Effector memory CD8-positive, alpha-beta T cell (primary cell): Measurements from ENCODE around the gene ZMIZ1.

Experiments used
- ATAC-seq: fragments of 150-1000 bp; cut with Tn5 transposase; replicated peaks from 2 replicates; pipeline ENCODE4 v1.10.0; 2021; ENCODE audit warnings: mild to moderate bottlenecking, moderate library complexity
- DNase-seq, 3 experiments: peaks; one replicate each; pipeline ENCODE4 v3.0.0; 2021
- H3K27ac Mint-ChIP-seq, 2 donors: one replicate each; pipeline ENCODE4 v1.8.0; 2022; ENCODE audit warnings: mild to moderate bottlenecking in 2 of 2, mixed read lengths in 2 of 2, moderate library complexity in 2 of 2
- H3K27me3 Mint-ChIP-seq, 2 donors: one replicate each; pipeline ENCODE4 v1.8.0; 2022; ENCODE audit warnings: mixed read lengths in 2 of 2
- H3K36me3 Mint-ChIP-seq: one replicate; pipeline ENCODE4 v1.8.0; 2022; ENCODE audit warnings: mild to moderate bottlenecking, moderate library complexity, mixed read lengths; ENCODE audit not compliant: insufficient read depth
- H3K4me1 Mint-ChIP-seq, 2 donors: one replicate each; pipeline ENCODE4 v1.8.0; 2022; ENCODE audit warnings: low read depth in 2 of 2, mixed read lengths in 2 of 2
- H3K4me3 Mint-ChIP-seq, 2 donors: one replicate each; pipeline ENCODE4 v1.8.0; 2022; ENCODE audit warnings: mild to moderate bottlenecking in 2 of 2, mixed read lengths in 2 of 2, moderate library complexity in 2 of 2
- H3K9me3 Mint-ChIP-seq, 2 donors: one replicate each; pipeline ENCODE4 v1.8.0; 2022; ENCODE audit warnings: mixed read lengths in 2 of 2

Gene ZMIZ1

DNA sequence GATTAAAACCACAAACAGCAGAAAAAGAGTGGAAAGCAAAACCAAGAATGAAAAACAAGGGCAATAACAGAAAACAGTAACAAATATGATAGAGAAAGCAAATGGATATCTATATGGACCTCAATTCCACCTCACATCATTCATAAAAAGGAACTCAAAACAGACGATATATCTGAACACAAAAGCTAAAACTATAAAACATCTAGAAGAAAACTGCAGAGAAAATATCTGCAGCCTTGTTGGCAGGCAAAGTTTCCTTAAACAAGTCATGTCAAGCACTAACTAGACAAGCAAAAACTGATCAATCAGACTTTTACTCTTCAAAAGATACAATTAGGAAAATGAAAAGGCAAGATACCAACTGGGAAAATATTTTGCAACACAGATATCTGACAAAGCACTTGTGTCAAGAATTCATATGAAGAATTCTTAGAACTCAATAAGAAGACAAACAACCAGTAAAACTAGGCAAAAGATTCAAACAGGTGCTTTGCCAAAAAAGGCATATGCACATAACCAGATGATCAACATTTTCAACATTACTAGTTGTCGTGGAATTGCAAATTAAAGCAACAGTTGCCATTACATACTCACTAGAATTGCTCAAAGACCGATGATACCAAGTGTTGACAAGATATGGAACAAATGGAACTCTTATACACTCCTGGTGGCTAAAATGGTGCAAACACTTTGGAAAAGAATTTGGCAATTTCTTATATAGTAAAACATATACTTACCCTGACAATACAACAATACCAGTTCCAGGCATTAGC lies 25.9 kb upstream of the ZMIZ1 start:
- Mint-ChIP-seq H3K4me3 (no peak overlapping the region), H3K36me3 (no peaks in the 10 kb centered on the region), H3K27ac (no peak overlapping the region), H3K4me1 (peaks cover 9 to 13% of the 10 kb centered on the region in 2 donors), H3K27me3 (peaks cover 0 to 12% of the 10 kb centered on the region in 2 donors), H3K9me3 (no peaks in the 10 kb centered on the region)
- no peak for DNase-seq
- ATAC-seq, result no peak

DNA sequence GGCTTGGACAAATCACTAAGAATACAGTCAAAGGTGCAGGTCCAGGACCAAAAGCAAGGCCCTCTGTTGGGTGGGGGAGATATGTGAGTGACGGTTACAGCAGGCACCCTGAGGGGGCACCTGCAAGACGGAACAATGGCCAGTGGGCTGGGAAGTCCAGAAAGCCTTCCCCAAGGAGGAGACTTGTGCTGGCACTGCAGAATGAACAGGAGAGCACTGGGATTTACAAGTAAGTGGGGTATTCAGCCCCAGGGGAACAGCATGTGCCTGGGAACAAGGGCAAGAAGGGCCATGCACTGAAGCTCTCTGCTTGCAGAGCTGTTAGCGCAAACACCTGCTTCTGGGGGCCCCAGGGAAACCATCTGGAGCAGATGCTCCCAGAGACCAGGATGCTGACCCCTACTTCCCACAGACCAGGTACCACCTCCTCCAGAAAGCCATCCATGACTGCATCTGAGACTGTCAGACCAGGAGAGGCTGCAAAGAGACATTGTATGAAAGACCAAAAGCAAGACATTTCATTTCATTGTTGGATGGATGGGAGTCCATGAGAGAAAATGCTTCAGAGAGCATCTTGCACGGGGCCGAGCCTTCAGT lies 24.6 kb upstream of the ZMIZ1 start:
- Mint-ChIP-seq H3K4me1 (peaks cover 13 to 23% of the 10 kb centered on the region in 2 donors), H3K9me3 (no peaks in the 10 kb centered on the region), H3K27me3 (peaks cover 0 to 7% of the 10 kb centered on the region in 2 donors), H3K36me3 (no peaks in the 10 kb centered on the region), H3K27ac (no peak overlapping the region), H3K4me3 (no peak overlapping the region)
- DNase-seq, result no peak
- ATAC-seq, result no peak

GRCh38 chr10:79044846-79045245 lies 23.9 kb upstream of the ZMIZ1 start:
- Mint-ChIP-seq H3K36me3 (no peaks in the 10 kb centered on the region), H3K27ac (peak overlapping the region in 1 of 2 donors; percentile 39), H3K9me3 (no peaks in the 10 kb centered on the region), H3K4me3 (no peak overlapping the region), H3K27me3 (peaks cover 0 to under 1% of the 10 kb centered on the region in 2 donors), H3K4me1 (peaks cover 13 to 24% of the 10 kb centered on the region in 2 donors)
- ATAC-seq (no peak), DNase-seq (no peak)

DNA sequence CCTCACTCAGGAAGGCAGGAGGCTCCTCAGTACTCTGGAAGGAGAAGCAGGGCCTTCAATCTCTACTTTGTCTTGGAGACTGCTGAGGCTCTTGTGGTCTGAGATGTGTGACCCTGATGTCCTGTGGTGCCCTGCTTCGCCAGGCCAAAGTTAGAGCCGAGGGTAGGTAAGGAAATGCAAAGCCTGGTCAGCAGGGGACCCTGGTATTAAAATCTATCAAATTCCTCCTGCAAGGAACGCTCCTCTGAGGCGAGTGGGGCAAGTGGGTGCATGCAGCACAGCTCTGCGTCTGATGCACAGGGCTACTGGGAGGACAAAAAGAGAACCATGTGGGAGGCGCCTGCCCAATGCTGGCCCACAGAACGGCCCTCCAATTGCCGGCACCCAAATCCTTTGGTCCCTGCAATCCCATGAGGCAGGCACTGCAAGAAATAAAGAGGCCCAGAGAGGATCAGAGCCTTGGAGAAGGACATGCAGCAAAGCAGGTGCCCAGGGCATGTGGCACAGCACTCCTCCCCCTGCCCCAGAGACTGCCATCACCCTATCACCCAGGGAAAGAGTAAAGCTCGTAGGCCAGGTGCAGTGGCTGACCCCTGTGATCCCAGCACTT lies 23.1 kb upstream of the ZMIZ1 start:
- DNase-seq, result no peak
- no peaks in the 10 kb centered on the region for H3K36me3 Mint-ChIP-seq
- H3K4me1 Mint-ChIP-seq, result peaks cover 13 to 27% of the 10 kb centered on the region in 2 donors
- no peaks in the 10 kb centered on the region for H3K9me3 Mint-ChIP-seq
- H3K27me3 Mint-ChIP-seq, result no peaks in the 10 kb centered on the region
- H3K27ac Mint-ChIP-seq, result peak overlapping the region; percentile 7 to 39
- H3K4me3 Mint-ChIP-seq, result no peak overlapping the region
- no peak for ATAC-seq

DNA sequence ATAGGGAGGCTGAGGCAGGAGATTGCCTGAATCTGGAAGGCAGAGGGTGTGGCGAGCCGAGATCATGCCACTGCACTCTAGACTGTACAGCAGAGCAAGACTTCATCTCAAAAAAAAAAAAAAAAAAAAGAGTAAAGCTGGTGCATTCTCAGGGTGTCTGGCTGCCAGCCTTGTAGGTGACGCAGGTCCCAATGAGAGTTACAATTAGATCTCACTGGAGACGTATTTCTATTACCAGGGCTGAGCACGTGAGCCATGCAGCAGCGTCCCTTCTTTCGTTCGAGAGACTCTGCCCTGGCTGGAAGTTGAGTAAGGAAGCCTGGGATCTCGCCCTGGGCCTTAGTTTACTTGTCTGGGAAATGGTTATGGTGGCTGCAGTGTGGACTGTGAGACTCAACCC lies 22.4 kb upstream of the ZMIZ1 start:
- no peak overlapping the region for H3K4me3 Mint-ChIP-seq
- H3K27me3 Mint-ChIP-seq, result no peaks in the 10 kb centered on the region
- H3K4me1 Mint-ChIP-seq, result peaks cover 13 to 27% of the 10 kb centered on the region in 2 donors
- H3K36me3 Mint-ChIP-seq, result no peaks in the 10 kb centered on the region
- H3K9me3 Mint-ChIP-seq, result no peaks in the 10 kb centered on the region
- no peak overlapping the region for H3K27ac Mint-ChIP-seq
- no peak for ATAC-seq
- no peak for DNase-seq

DNA sequence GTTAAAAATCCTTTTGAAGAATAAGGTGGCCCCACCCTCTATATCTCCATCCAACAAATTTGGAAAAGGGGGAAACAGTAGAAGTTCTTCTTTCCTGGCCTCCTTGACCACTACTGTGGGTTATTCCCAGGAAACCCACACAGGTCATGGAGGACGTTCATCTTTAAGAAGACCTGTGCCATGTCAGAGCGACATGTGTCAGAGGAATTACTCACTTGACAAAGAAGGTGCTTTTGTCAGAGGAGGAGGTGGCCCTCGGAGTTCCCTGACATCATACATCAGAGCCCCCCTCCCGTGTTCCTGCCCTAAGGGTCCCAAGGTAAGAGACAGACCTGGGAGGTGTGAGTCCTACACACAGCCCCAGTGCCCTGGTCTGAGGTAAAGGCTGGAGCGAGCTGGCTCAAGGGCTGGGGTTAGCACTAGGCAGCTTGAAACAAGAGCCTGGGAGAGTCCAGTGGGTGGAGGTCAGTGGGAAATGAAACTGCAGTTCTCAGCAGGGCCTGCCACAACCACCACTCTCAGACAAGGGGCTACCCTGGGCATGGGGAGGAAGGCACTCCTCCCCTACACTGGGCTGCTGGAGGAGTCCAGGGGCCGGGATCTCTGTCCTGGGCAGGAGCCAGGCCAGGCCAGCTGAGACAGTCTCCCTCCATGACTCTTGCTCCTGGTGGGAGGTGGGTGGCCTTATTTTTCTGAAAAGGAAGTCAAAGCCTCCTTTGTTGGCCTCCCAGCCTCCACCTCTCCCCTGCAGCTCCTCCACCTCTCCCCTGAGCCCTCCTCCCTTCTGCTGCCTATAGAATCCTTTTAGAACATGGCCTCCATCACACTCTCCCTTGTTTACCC lies 21.8 kb upstream of the ZMIZ1 start:
- no peak for ATAC-seq

GRCh38 chr10:79047584-79047874 lies 21.2 kb upstream of the ZMIZ1 start:
- peak overlapping the region in 1 of 2 donors; percentile 80 for H3K4me3 Mint-ChIP-seq
- H3K9me3 Mint-ChIP-seq, result no peaks in the 10 kb centered on the region
- peak overlapping the region; percentile 47 to 91 for H3K27ac Mint-ChIP-seq
- H3K4me1 Mint-ChIP-seq, result peaks cover 13 to 29% of the 10 kb centered on the region in 2 donors
- no peak for ATAC-seq
- DNase-seq, result no peak
- no peaks in the 10 kb centered on the region for H3K27me3 Mint-ChIP-seq
- H3K36me3 Mint-ChIP-seq, result no peaks in the 10 kb centered on the region

More for the DNA sequence above, 21.8 kb upstream of the ZMIZ1 start:
- Mint-ChIP-seq H3K27ac (peak overlapping the region; percentile 47 to 91), H3K9me3 (no peaks in the 10 kb centered on the region), H3K36me3 (no peaks in the 10 kb centered on the region), H3K27me3 (no peaks in the 10 kb centered on the region), H3K4me3 (no peak overlapping the region), H3K4me1 (peaks cover 13 to 29% of the 10 kb centered on the region in 2 donors)
- DNase-seq, result no peak

GRCh38 chr10:79047875-79048638 lies 20.7 kb upstream of the ZMIZ1 start:
- no peaks in the 10 kb centered on the region for H3K27me3 Mint-ChIP-seq
- peak; percentile 89 for ATAC-seq
- H3K36me3 Mint-ChIP-seq, result no peaks in the 10 kb centered on the region
- no peaks in the 10 kb centered on the region for H3K9me3 Mint-ChIP-seq
- peaks cover 13 to 29% of the 10 kb centered on the region in 2 donors for H3K4me1 Mint-ChIP-seq
- peak overlapping the region; percentile 47 to 91 for H3K27ac Mint-ChIP-seq
- peak overlapping the region; percentile 68 to 80 for H3K4me3 Mint-ChIP-seq
- peak; percentile 29 to 40 (median 38) for DNase-seq

DNA sequence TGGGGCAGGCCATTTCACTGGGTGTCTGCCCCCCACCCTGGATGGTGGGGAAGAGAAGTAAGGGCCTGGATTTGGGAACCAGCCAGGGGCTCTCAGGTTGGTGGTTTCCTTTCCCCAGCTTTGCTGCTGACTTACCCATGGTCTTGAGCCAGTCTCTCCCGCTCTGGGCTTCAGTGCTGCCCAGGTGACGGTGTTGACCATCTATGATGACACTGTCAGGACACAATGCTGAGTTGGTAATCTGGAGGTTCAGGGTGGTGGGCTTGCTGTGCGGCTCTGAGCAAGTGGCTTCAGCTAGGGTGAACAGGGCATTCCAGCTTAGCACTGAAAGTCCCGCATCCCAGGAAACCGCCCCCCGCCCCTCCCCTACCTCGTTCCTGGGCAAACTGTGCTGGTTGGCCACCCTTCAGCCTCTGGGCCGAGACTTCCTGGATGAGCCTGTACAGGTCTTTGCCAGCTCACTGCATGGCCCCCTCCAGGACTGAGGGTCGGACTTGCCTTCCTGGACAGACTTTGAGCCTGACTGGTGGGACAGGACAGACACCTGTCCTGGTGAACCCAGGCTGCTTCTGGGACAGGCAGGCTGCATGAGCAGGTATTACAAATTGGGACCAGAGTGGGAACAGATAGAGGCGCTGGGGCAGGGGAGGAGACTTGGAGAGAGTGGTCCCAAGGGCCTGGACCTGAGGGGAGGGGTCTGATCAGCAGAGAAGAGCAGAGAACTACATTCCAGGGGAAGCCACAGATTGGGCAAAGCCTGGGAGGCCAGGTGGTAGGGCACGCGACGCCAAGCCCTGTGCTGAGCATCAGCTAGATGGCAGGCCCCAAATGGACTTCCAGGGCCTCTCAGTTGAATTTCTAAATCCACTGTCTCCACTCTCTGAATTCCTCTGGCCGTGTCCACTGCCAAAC lies 19.9 kb upstream of the ZMIZ1 start:
- ATAC-seq (no peak), DNase-seq (no peak)
- Mint-ChIP-seq H3K27me3 (no peaks in the 10 kb centered on the region), H3K4me3 (peak overlapping the region; percentile 68 to 80), H3K9me3 (no peaks in the 10 kb centered on the region), H3K27ac (peak overlapping the region; percentile 35 to 91), H3K4me1 (peaks cover 9 to 28% of the 10 kb centered on the region in 2 donors), H3K36me3 (no peaks in the 10 kb centered on the region)

- Mint-ChIP-seq H3K9me3 (no peaks in the 10 kb centered on the region), H3K4me3 (peak overlapping the region in 1 of 2 donors; percentile 52), H3K4me1 (peaks cover 9 to 26% of the 10 kb centered on the region in 2 donors), H3K27ac (peak overlapping the region in 1 of 2 donors; percentile 91), H3K36me3 (no peaks in the 10 kb centered on the region), H3K27me3 (no peaks in the 10 kb centered on the region)
- DNase-seq (no peak), ATAC-seq (no peak)
Measured at GRCh38 chr10:79049931-79050895, 18.6 kb upstream of the ZMIZ1 start.

GRCh38 chr10:79050896-79051555 lies 17.7 kb upstream of the ZMIZ1 start:
- no peak overlapping the region for H3K27ac Mint-ChIP-seq
- no peak overlapping the region for H3K4me3 Mint-ChIP-seq

More at GRCh38 chr10:79050896-79051555, 17.7 kb upstream of the ZMIZ1 start:
- ATAC-seq (no peak), DNase-seq (no peak)
- Mint-ChIP-seq H3K36me3 (no peaks in the 10 kb centered on the region), H3K4me1 (peaks cover 9 to 22% of the 10 kb centered on the region in 2 donors), H3K27me3 (no peaks in the 10 kb centered on the region), H3K9me3 (no peaks in the 10 kb centered on the region)
